Karpas-422 (cell line): Measurements from ENCODE around the gene DECR2. TPM values are rescaled to one million over a fixed set of nuclear protein-coding genes. Genes with fewer than 3 reads are reported as not detected.
"Not testable (repeated sequence)": the region's sequence is repeated elsewhere in the genome, so short reads cannot be mapped to it uniquely, and the experiment has no call there.

Experiments used
- DNase-seq: peaks from one replicate; pipeline ENCODE4 v3.0.0-alpha.2; 2015
- H2AFZ ChIP-seq: fragments of 200-600 bp; sonication (generic); 2 replicates; pipeline ENCODE4 v1.6.1; 2014; ENCODE audit warnings: antibody characterized with exemption, low read length, mixed read lengths
- H3K27ac ChIP-seq: fragments of 200-600 bp; sonication (generic); 2 replicates; pipeline ENCODE4 v1.5.1; 2014; ENCODE audit warnings: mild to moderate bottlenecking, low read length, moderate library complexity
- H3K27me3 ChIP-seq: fragments of 200-600 bp; sonication (generic); 2 replicates; pipeline ENCODE4 v1.6.1; 2014; ENCODE audit warnings: low read length, mixed read lengths
- H3K36me3 ChIP-seq: fragments of 200-600 bp; sonication (generic); 2 replicates; pipeline ENCODE4 v1.6.1; 2014; ENCODE audit warnings: low read length, mixed read lengths; ENCODE audit not compliant: insufficient read depth
- H3K4me1 ChIP-seq: fragments of 200-600 bp; sonication (generic); 2 replicates; pipeline ENCODE4 v1.6.1; 2014; ENCODE audit warnings: mild to moderate bottlenecking, low read length, mixed read lengths
- H3K4me2 ChIP-seq: fragments of 200-600 bp; sonication (generic); 2 replicates; pipeline ENCODE4 v1.6.1; 2014; ENCODE audit warnings: low read length, low read depth, mild to moderate bottlenecking; ENCODE audit not compliant: poor library complexity, severe bottlenecking
- H3K4me3 ChIP-seq: fragments of 200-600 bp; sonication (generic); 2 replicates; pipeline ENCODE4 v1.5.1; 2014; ENCODE audit warnings: mild to moderate bottlenecking, antibody characterized with exemption, low read length, mixed read lengths
- H3K79me2 ChIP-seq: fragments of 200-600 bp; sonication (generic); 2 replicates; pipeline ENCODE4 v1.6.1; 2014; ENCODE audit warnings: mild to moderate bottlenecking, low read length, mixed read lengths
- H3K9ac ChIP-seq: fragments of 200-600 bp; sonication (generic); 2 replicates; pipeline ENCODE4 v1.6.0; 2014; ENCODE audit warnings: low read length
- H3K9me2 ChIP-seq: fragments of 200-600 bp; sonication (generic), shearing (Covaris generic); replicated peaks from 2 replicates; pipeline ENCODE4 v1.6.0; 2014; ENCODE audit warnings: mild to moderate bottlenecking, low read length, moderate library complexity; ENCODE audit not compliant: insufficient read depth
- H3K9me3 ChIP-seq: fragments of 300-700, 200-600 bp; sonication (generic); 2 replicates; pipeline ENCODE4 v1.6.1; 2014; ENCODE audit warnings: low read length, mixed read lengths
- H4K20me1 ChIP-seq: fragments of 200-600 bp; sonication (generic); 2 replicates; pipeline ENCODE4 v1.6.1; 2014; ENCODE audit warnings: mild to moderate bottlenecking, antibody characterized with exemption, low read length, low read depth; ENCODE audit not compliant: insufficient read depth
- total RNA-seq: library from RNA; depleted of rRNA; stranded (reverse); fragments of >200 nt; shearing (Covaris generic); gene quantifications from 2 replicates; pipeline ENCODE4 v1.2.3, GENCODE V29; 2014; ENCODE audit warnings: low replicate concordance

DECR2 gene
- total RNA-seq, 1 experiment from 2014 or later: 5.3 TPM

DNA sequence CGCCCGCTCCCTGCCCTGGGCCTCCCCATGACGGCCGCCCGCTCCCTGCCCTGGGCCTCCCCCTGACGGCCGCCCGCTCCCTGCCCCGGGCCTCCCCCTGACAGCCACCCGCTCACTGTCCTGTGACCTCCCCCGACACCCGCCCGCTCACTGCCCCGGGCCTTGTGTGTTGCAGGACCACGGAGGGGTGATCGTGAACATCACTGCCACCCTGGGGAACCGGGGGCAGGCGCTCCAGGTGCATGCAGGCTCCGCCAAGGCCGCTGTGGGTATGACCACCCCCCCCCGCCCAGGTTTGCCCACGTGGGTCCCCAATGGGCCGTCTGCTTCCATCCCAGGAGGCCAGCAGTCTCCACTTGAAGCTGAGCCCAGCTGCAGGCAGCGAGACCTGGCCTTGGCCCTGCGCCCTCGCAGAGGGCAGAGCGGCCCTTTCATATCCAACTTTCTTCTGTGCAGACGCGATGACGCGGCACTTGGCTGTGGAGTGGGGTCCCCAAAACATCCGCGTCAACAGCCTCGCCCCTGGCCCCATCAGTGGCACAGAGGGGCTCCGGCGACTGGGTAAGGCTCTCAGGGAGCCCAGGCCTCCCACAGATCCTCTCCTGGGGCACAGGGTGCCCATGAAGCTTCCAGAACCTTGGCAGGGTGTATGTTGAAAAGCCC lies 9.0 kb downstream of the DECR2 start:
- no peak overlapping the region for H3K27ac ChIP-seq
- no peaks in the 10 kb centered on the region for H3K9me2 ChIP-seq
- no peaks in the 10 kb centered on the region for H3K36me3 ChIP-seq
- no peaks in the 10 kb centered on the region for H3K4me1 ChIP-seq
- no peak overlapping the region for H3K4me2 ChIP-seq
- H3K79me2 ChIP-seq: no peaks in the 10 kb centered on the region
- no peaks in the 10 kb centered on the region for H3K27me3 ChIP-seq
- H3K9me3 ChIP-seq: no peaks in the 10 kb centered on the region
- no peak overlapping the region for H2AFZ ChIP-seq
- DNase-seq: no peak
- H3K4me3 ChIP-seq: no peak overlapping the region
- H3K9ac ChIP-seq: no peak overlapping the region
- H4K20me1 ChIP-seq: no peaks in the 10 kb centered on the region

DNA sequence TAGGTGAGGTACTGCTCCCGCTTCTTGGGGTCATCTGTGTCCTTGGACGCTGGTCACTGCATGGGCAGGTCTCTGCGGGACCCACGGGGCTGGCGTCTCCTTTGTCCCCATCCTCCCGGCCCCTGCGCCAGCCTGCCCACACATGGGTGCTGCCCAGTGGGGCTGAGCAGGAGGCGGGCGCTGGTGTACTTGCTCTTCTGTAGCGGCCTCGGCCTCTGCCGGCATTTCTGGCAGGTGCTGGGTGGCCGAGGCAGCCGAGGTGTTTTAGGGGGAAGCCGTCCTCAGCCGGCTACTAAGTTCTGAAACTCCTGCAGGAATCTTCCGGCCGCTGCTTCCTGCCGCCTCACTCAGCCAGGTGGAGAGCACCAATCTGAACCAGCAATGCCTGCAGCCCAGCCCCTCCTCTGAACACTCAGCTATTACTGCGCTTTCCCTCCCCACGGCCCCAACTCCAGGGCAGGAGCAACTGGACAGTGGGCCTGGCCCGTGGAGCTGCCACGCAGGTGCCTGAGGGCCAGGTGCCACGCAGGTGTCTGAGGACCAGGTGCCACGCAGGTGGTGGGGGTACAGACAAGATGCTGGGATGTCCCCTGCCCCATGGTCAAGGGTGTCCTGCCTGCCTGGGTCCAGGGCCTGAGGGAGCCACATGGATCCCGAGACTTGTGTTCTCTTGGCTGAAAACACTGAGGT lies 10.0 kb downstream of the DECR2 start:
- no peaks in the 10 kb centered on the region for H3K79me2 ChIP-seq
- no peaks in the 10 kb centered on the region for H3K9me2 ChIP-seq
- no peaks in the 10 kb centered on the region for H4K20me1 ChIP-seq
- H2AFZ ChIP-seq: no peak overlapping the region
- no peak for DNase-seq
- H3K36me3 ChIP-seq: no peaks in the 10 kb centered on the region
- no peak overlapping the region for H3K4me2 ChIP-seq
- no peak overlapping the region for H3K4me3 ChIP-seq
- H3K27me3 ChIP-seq: no peaks in the 10 kb centered on the region
- H3K9ac ChIP-seq: no peak overlapping the region
- H3K27ac ChIP-seq: no peak overlapping the region
- H3K4me1 ChIP-seq: no peaks in the 10 kb centered on the region
- H3K9me3 ChIP-seq: no peaks in the 10 kb centered on the region

DNA sequence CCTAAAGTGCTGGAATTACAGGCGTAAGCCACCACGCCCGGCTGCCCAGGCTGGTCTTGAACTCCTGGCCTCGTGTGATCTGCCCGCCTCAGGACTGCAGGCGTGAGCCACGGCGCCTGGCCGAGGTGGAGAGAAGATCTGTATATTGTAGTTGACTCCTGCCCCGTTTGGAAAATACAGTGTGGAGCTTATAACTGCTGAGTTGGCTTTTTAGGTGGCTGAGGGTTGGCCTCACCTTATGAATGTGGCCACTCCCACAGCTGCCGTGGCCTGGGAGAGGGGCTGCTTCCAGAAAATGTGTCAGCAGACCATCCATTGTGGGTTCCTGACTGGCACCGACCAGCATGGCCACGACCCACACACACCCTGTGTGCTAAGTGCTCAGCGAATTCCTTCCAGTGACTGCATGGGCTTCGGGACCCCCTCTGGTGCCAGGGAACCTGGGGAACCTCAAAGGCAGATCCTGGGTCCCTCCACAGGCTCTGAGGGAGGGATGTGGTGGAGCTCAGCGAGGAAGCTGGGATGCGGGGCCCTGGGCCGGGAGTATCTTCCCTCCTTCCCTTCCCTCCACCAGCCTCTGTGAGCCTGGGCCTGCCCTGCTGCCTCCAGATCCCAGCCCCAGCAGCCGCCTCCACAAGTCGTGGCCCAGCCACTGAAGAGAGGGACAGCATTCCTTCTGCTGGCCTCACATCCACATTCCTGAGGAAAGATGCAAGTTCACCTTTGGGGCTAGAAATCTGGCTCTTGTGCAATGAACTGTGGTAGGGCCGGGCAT lies 12.9 kb downstream of the DECR2 start:
- Histone ChIP-seq H3K4me2 (no peak overlapping the region), H2AFZ (no peak overlapping the region), H4K20me1 (no peaks in the 10 kb centered on the region), H3K79me2 (no peaks in the 10 kb centered on the region), H3K9me2 (no peaks in the 10 kb centered on the region), H3K36me3 (no peaks in the 10 kb centered on the region), H3K27me3 (no peaks in the 10 kb centered on the region), H3K4me1 (no peaks in the 10 kb centered on the region), H3K4me3 (no peak overlapping the region), H3K9ac (no peak overlapping the region), H3K9me3 (no peaks in the 10 kb centered on the region), H3K27ac (no peak overlapping the region)
- no peak for DNase-seq

DNA sequence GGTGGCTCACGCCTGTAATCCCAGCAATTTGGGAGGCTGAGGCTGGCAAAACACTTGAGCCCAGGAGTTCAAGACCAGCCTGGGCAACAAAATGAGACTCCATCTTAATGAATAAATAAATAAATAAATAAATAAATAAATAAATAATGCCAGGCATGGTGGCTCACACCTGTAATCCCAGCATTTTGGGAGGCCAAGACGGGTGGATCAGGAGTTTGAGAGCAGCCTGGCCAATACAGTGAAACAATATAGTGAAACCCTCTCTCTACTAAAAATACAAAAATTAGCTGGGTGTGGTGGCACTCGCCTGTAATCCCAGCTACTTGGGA lies 13.4 kb downstream of the DECR2 start:
- not testable (repeated sequence) for H3K27me3 ChIP-seq, DNase-seq, H3K9me3 ChIP-seq, H3K4me3 ChIP-seq, H3K9me2 ChIP-seq, H3K4me1 ChIP-seq, H3K36me3 ChIP-seq, H3K9ac ChIP-seq, H3K27ac ChIP-seq, H3K79me2 ChIP-seq, H4K20me1 ChIP-seq, H3K4me2 ChIP-seq, H2AFZ ChIP-seq

DNA sequence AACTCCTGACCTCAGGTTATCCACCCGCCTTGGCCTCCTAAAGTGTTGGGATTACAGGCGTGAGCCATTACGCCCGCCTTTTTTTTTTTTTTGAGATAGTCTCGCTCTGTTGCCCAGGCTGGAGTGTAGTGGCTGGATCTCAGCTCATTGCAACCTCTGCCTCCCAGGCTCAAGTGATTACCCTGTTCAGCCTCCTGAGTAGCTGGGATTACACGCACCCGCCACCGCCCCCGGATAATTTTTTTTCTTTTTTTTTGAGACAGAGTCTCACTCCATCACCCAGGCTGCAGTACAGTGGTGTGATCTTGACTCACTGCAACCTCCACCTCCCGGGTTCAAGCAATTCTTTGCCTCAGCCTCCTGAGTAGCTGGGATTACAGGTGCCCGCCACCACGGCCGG lies 20.5 kb downstream of the DECR2 start:
- H3K79me2 ChIP-seq, H3K9me3 ChIP-seq, H3K9me2 ChIP-seq, H3K9ac ChIP-seq, H4K20me1 ChIP-seq, H3K27me3 ChIP-seq, H2AFZ ChIP-seq, H3K36me3 ChIP-seq, DNase-seq, H3K27ac ChIP-seq, H3K4me2 ChIP-seq, H3K4me3 ChIP-seq: not testable (repeated sequence)
- H3K4me1 ChIP-seq: peaks cover 26% of the 10 kb centered on the region

DNA sequence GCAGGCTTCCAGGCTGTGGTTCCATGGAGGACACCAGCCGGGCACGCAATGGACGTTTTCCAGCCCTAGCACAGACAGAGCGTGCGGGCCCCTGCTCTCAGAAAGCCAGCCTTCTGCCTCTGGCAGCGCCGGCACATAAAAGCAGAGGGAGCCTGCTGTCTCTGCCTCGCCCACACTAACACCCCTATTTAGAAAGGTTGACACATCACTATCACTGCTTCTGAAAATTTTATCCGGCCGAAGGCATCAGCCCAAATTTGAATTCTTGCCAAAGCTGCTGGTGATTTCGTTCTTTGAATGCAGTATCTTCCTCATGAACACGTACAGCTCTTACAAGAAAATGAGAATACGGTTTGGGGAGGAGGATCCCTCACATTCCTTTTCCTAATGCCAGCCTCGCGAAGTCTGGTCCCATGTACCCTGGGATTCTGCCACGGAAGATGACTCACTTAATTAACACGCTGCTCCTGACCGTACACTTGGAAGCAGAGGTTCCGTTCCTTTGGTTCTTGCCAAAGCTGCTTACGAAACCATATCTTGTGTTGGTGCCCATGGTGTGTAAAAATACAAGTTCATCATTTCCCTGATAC lies 22.4 kb downstream of the DECR2 start:
- Histone ChIP-seq H3K9me2 (no peaks in the 10 kb centered on the region), H3K4me1 (peaks cover 30% of the 10 kb centered on the region), H3K4me3 (no peak overlapping the region), H3K27me3 (no peaks in the 10 kb centered on the region), H4K20me1 (peaks cover 16% of the 10 kb centered on the region; the same call in 1 of the 2 replicates), H3K4me2 (peak overlapping the region; percentile 88), H2AFZ (no peak overlapping the region), H3K36me3 (no peaks in the 10 kb centered on the region), H3K9me3 (no peaks in the 10 kb centered on the region), H3K9ac (peak overlapping the region; percentile 71), H3K79me2 (peaks cover 8% of the 10 kb centered on the region), H3K27ac (no peak overlapping the region)
- DNase-seq: no peak

DNA sequence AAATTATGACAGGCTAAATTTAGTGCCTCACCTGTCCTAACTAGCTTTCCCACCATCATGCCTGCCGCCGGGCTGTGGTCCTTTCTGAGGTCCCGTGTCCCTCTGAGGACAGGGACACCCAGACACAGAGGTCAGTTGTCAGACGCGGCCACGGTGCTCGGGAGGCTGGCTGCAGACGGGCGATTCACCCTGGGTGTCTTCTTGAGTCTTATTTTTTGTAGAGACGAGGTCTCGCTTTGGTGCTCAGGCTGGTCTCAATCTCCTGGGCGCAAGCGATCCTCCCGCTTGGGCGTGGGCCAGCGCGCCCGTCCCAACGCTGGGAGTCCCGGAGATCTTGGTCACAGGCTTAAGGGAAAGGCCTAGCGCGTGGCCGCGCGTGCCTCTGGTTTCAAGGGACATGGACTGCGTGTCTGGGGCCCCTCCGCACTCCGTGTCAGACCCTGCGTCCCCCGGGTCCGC lies 23.0 kb downstream of the DECR2 start:
- Histone ChIP-seq H3K4me1 (peaks cover 30% of the 10 kb centered on the region), H3K9ac (peak overlapping the region; percentile 71), H3K9me3 (no peaks in the 10 kb centered on the region), H3K27ac (no peak overlapping the region), H3K9me2 (no peaks in the 10 kb centered on the region), H3K36me3 (no peaks in the 10 kb centered on the region), H4K20me1 (peaks cover 16% of the 10 kb centered on the region; the same call in 1 of the 2 replicates), H2AFZ (peak overlapping the region; percentile 99), H3K4me2 (peak overlapping the region; percentile 88), H3K27me3 (no peaks in the 10 kb centered on the region), H3K79me2 (peaks cover 10% of the 10 kb centered on the region), H3K4me3 (peak overlapping the region; percentile 76)
- peak; percentile 36 for DNase-seq
